Neuronal stem cell (in vitro differentiated cells): ENCODE measurements around the gene GNAQ.

ENCODE experiments used
- DNase-seq: peaks from one replicate; pipeline ENCODE4 v3.0.0-alpha.2; 2013; ENCODE audit warnings: low spot score
- H2AFZ ChIP-seq: one replicate; pipeline ENCODE4 v1.6.1; 2013; ENCODE audit warnings: mild to moderate bottlenecking, low read length, inconsistent platforms
- H2AK5ac ChIP-seq: 2 replicates; pipeline ENCODE4 v1.6.1; 2013; ENCODE audit warnings: low read depth, mild to moderate bottlenecking, inconsistent platforms, low read length, moderate library complexity, mixed read lengths
- H2BK120ac ChIP-seq: 2 replicates; pipeline ENCODE4 v1.6.1; 2013; ENCODE audit warnings: low read depth, mild to moderate bottlenecking, inconsistent platforms, low read length, moderate library complexity, mixed read lengths
- H2BK12ac ChIP-seq: one replicate; pipeline ENCODE4 v1.6.1; 2013; ENCODE audit warnings: low read length, inconsistent platforms
- H2BK15ac ChIP-seq: 2 replicates; pipeline ENCODE4 v1.6.1; 2013; ENCODE audit warnings: mild to moderate bottlenecking, low read length, inconsistent platforms, mixed read lengths
- H2BK5ac ChIP-seq: one replicate; pipeline ENCODE4 v1.6.1; 2013; ENCODE audit warnings: inconsistent platforms, mild to moderate bottlenecking, low read length, moderate library complexity
- H3K14ac ChIP-seq: one replicate; pipeline ENCODE4 v1.6.1; 2013; ENCODE audit warnings: low read length, inconsistent platforms
- H3K18ac ChIP-seq: 2 replicates; pipeline ENCODE4 v1.6.1; 2013; ENCODE audit warnings: low read length, inconsistent platforms
- H3K23ac ChIP-seq: 2 replicates; pipeline ENCODE4 v1.6.1; 2013; ENCODE audit warnings: low read depth, mild to moderate bottlenecking, mixed read lengths, low read length, inconsistent platforms; ENCODE audit not compliant: poor library complexity
- H3K27ac ChIP-seq: replicated peaks from 3 replicates; pipeline ENCODE4 v1.5.1; 2013; ENCODE audit warnings: low read length, inconsistent platforms
- H3K27me3 ChIP-seq, 3 experiments: 2 replicates each; pipeline ENCODE4 v1.6.1; 2013; ENCODE audit warnings: low read length in 3 of 3, mild to moderate bottlenecking in 2 of 3, inconsistent platforms in 1 of 3, low read depth in 1 of 3, mixed read lengths in 1 of 3, moderate library complexity in 1 of 3; ENCODE audit not compliant: control insufficient read depth in 3 of 3, insufficient read depth in 3 of 3
- H3K36me3 ChIP-seq, 2 donors: replicated peaks in 1 of 2; 2 replicates each; pipeline ENCODE4 v1.6.1; 2013; ENCODE audit warnings: low read length in 2 of 2; ENCODE audit not compliant: control insufficient read depth in 2 of 2, insufficient read depth in 2 of 2
- H3K4ac ChIP-seq: 2 replicates; pipeline ENCODE4 v1.6.1; 2013; ENCODE audit warnings: inconsistent platforms, mild to moderate bottlenecking, low read length, moderate library complexity
- H3K4me1 ChIP-seq, 2 donors: 1 replicate in 1 of 2; 2 replicates in 1 of 2; pipeline ENCODE4 v1.6.1; 2013; ENCODE audit warnings: low read length in 2 of 2, low read depth in 1 of 2; ENCODE audit not compliant: control insufficient read depth in 2 of 2, insufficient read depth in 1 of 2
- H3K4me2 ChIP-seq: one replicate; pipeline ENCODE4 v1.6.1; 2013; ENCODE audit warnings: mild to moderate bottlenecking, low read length, inconsistent platforms; ENCODE audit not compliant: insufficient read depth, poor library complexity, severe bottlenecking
- H3K4me3 ChIP-seq, 2 donors: 2 replicates each; pipeline ENCODE4 v1.5.1; 2013; ENCODE audit warnings: low read length in 2 of 2, mild to moderate bottlenecking in 2 of 2, inconsistent platforms in 1 of 2, moderate library complexity in 1 of 2
- H3K79me1 ChIP-seq: one replicate; pipeline ENCODE4 v1.6.1; 2013; ENCODE audit warnings: low read depth, mild to moderate bottlenecking, inconsistent platforms, low read length, moderate library complexity
- H3K9ac ChIP-seq: one replicate; pipeline ENCODE4 v1.6.1; 2013; ENCODE audit warnings: mild to moderate bottlenecking, low read depth, low read length, inconsistent platforms; ENCODE audit not compliant: poor library complexity
- H3K9me3 ChIP-seq, 2 donors: replicated peaks in 1 of 2; 2 replicates each; pipeline versions ENCODE3 to v1.6.1; 2013; ENCODE audit warnings: low read length in 2 of 2, mild to moderate bottlenecking in 2 of 2, inconsistent platforms in 1 of 2, low read depth in 1 of 2, mixed read lengths in 1 of 2, moderate library complexity in 1 of 2; ENCODE audit not compliant: control insufficient read depth in 2 of 2, insufficient read depth in 1 of 2
- H4K8ac ChIP-seq: one replicate; pipeline ENCODE4 v1.6.1; 2013; ENCODE audit warnings: low read depth, mild to moderate bottlenecking, inconsistent platforms, low read length, moderate library complexity
- H4K91ac ChIP-seq: one replicate; pipeline ENCODE4 v1.6.1; 2013; ENCODE audit warnings: low read length, low read depth, mild to moderate bottlenecking, inconsistent platforms; ENCODE audit not compliant: poor library complexity
- WGBS, 2 donors: extraction: QIAGEN DNeasy Blood & Tissue Kit; methylation state at CpG; one replicate each; pipeline ENCODE4 v1.1.7; 2013; ENCODE audit warnings: missing lambda C conversion rate in 2 of 2, mixed read lengths in 1 of 2; ENCODE audit not compliant: insufficient read length in 2 of 2, insufficient replicate concordance in 1 of 2; ENCODE audit errors: extremely low coverage in 2 of 2; 5-methylcytosine and 5-hydroxymethylcytosine counted together

GNAQ gene

GRCh38 chr9:77983320-77983662 is 48.3 kb downstream of the GNAQ start:
- WGBS, 2 donors = no CpG with 5 or more reads among the region's 1 CpG
- Histone ChIP-seq H3K14ac (no peak overlapping the region), H3K9ac (no peak overlapping the region), H3K4me2 (no peak overlapping the region), H2BK120ac (no peak overlapping the region), H3K4me1 (peaks cover 0 to 11% of the 10 kb centered on the region in 2 donors), H3K36me3 (peaks cover 0 to 17% of the 10 kb centered on the region in 2 donors), H2BK5ac (no peak overlapping the region), H3K23ac (no peak overlapping the region), H3K18ac (no peak overlapping the region), H3K9me3 (no peaks in the 10 kb centered on the region), H2AK5ac (no peak overlapping the region), H3K4me3 (no peak overlapping the region), H3K27ac (no peak overlapping the region), H3K79me1 (no peaks in the 10 kb centered on the region), H2BK15ac (no peak overlapping the region), H3K4ac (no peak overlapping the region), H4K91ac (no peak overlapping the region), H3K27me3 (no peaks in the 10 kb centered on the region), H2BK12ac (no peak overlapping the region), H2AFZ (no peak overlapping the region), H4K8ac (no peak overlapping the region)
- DNase-seq = no peak

- Histone ChIP-seq H2BK120ac (no peak overlapping the region), H3K9me3 (no peaks in the 10 kb centered on the region), H3K4me1 (peaks cover 0 to 11% of the 10 kb centered on the region in 2 donors), H3K4ac (no peak overlapping the region), H3K36me3 (peaks cover 0 to 17% of the 10 kb centered on the region in 2 donors), H2BK12ac (no peak overlapping the region), H3K23ac (no peak overlapping the region), H3K79me1 (no peaks in the 10 kb centered on the region), H2BK5ac (no peak overlapping the region), H3K27ac (no peak overlapping the region), H4K8ac (no peak overlapping the region), H3K27me3 (no peaks in the 10 kb centered on the region), H2AFZ (no peak overlapping the region), H3K18ac (no peak overlapping the region), H3K4me2 (no peak overlapping the region), H3K9ac (no peak overlapping the region), H2BK15ac (no peak overlapping the region), H2AK5ac (no peak overlapping the region), H4K91ac (no peak overlapping the region), H3K14ac (no peak overlapping the region), H3K4me3 (no peak overlapping the region)
- no CpG with 5 or more reads among the region's 7 CpGs for WGBS, 2 donors
- DNase-seq = no peak
Measured at GRCh38 chr9:77982581-77983319, 48.9 kb downstream of the GNAQ start.

- Histone ChIP-seq H3K27ac (no peak overlapping the region), H3K9ac (no peak overlapping the region)
Measured at GRCh38 chr9:77981907-77982306, 49.7 kb downstream of the GNAQ start.

GRCh38 chr9:77981332-77981731 is 50.3 kb downstream of the GNAQ start:
- no peak overlapping the region for H2BK5ac ChIP-seq
- no peak overlapping the region for H2BK15ac ChIP-seq
- H2AK5ac ChIP-seq = no peak overlapping the region
- no peak overlapping the region for H2BK12ac ChIP-seq
- H3K4me1 ChIP-seq = peaks cover 5 to 14% of the 10 kb centered on the region in 2 donors
- H3K4me3 ChIP-seq = no peak overlapping the region
- no peaks in the 10 kb centered on the region for H3K79me1 ChIP-seq
- WGBS, 2 donors = no CpG with 5 or more reads among the region's 2 CpGs
- H3K9ac ChIP-seq = no peak overlapping the region
- no peaks in the 10 kb centered on the region for H3K9me3 ChIP-seq
- no peak overlapping the region for H3K14ac ChIP-seq
- no peak overlapping the region for H2BK120ac ChIP-seq
- H4K8ac ChIP-seq = no peak overlapping the region
- H4K91ac ChIP-seq = no peak overlapping the region
- H3K4ac ChIP-seq = no peak overlapping the region
- no peak overlapping the region for H3K23ac ChIP-seq
- H3K27me3 ChIP-seq = no peaks in the 10 kb centered on the region
- no peak overlapping the region for H3K27ac ChIP-seq
- no peak for DNase-seq
- H3K36me3 ChIP-seq = peaks cover 0 to 12% of the 10 kb centered on the region in 2 donors
- H3K4me2 ChIP-seq = no peak overlapping the region
- H2AFZ ChIP-seq = no peak overlapping the region
- no peak overlapping the region for H3K18ac ChIP-seq

More at GRCh38 chr9:77981907-77982306, 49.7 kb downstream of the GNAQ start:
- Histone ChIP-seq H2BK15ac (no peak overlapping the region), H3K79me1 (no peaks in the 10 kb centered on the region), H4K8ac (no peak overlapping the region), H3K27me3 (no peaks in the 10 kb centered on the region), H3K23ac (no peak overlapping the region), H4K91ac (no peak overlapping the region), H3K18ac (no peak overlapping the region), H2BK120ac (no peak overlapping the region), H3K4me2 (no peak overlapping the region), H2AFZ (no peak overlapping the region), H3K36me3 (peaks cover 0 to 14% of the 10 kb centered on the region in 2 donors), H2BK12ac (no peak overlapping the region), H3K4ac (no peak overlapping the region), H2AK5ac (no peak overlapping the region), H3K9me3 (no peaks in the 10 kb centered on the region), H3K14ac (no peak overlapping the region), H3K4me3 (no peak overlapping the region), H2BK5ac (no peak overlapping the region), H3K4me1 (peaks cover 5 to 15% of the 10 kb centered on the region in 2 donors)
- WGBS, 2 donors = no CpG with 5 or more reads among the region's 1 CpG
- DNase-seq = no peak
